Keratinocyte (primary cell): ENCODE results near the gene CCDC7.

Experiments used
- EZH2 ChIP-seq: IDR thresholded peaks from one replicate; pipeline ENCODE4 v1.6.1; 2012; ENCODE audit warnings: inconsistent platforms, mild to moderate bottlenecking, low read length, moderate library complexity
- TF ChIP-seq, protein P1 (sequence below), 3 experiments: IDR thresholded peaks in 1 of 3; conservative IDR thresholded peaks in 1 of 3; optimal IDR thresholded peaks in 1 of 3; 2 replicates in 2 of 3; 3 replicates in 1 of 3; pipeline versions ENCODE3 to v1.5.1; 2011; ENCODE audit warnings: low read length in 3 of 3, mild to moderate bottlenecking in 3 of 3, moderate library complexity in 2 of 3, control low read depth in 1 of 3, inconsistent platforms in 1 of 3; ENCODE audit not compliant: insufficient read depth in 2 of 3; ENCODE audit errors: extremely low read depth in 1 of 3

DNA sequence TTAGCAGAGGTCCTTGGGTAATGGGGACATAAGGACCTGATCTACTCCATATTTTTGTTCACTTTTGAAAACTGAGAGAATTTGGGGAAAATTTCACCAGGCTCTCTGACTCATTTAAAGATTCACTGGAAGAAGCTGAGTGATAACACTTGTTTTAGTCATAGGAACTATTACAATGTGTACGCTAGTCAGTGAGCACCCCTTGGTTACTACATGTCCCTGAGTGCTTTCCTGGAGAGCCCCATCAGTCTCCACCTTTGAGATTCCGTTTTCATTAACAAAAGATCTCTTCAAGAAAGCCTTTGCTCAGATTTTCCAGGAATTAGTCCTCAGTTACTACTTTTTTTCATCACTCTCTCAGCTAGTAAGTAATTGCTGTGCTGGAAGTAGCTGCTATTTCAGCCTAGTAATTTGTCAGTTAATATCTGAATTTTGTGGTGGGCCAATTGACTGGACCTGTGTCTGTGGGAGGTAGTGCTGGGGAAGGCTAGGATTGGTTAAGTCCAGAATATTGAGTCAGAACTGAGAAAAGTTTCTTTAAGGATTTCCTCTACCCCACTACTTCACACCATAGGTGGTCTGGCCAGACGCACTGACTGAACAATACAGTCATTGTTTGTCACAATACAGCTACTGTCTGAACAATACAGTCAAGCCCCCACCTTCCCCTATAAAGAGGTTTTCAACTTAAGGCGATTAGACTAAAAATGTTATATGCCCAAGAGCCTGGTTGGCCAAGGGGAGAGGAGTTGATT lies 235.0 kb downstream of the CCDC7 start:
- TF ChIP-seq, protein P1, sequence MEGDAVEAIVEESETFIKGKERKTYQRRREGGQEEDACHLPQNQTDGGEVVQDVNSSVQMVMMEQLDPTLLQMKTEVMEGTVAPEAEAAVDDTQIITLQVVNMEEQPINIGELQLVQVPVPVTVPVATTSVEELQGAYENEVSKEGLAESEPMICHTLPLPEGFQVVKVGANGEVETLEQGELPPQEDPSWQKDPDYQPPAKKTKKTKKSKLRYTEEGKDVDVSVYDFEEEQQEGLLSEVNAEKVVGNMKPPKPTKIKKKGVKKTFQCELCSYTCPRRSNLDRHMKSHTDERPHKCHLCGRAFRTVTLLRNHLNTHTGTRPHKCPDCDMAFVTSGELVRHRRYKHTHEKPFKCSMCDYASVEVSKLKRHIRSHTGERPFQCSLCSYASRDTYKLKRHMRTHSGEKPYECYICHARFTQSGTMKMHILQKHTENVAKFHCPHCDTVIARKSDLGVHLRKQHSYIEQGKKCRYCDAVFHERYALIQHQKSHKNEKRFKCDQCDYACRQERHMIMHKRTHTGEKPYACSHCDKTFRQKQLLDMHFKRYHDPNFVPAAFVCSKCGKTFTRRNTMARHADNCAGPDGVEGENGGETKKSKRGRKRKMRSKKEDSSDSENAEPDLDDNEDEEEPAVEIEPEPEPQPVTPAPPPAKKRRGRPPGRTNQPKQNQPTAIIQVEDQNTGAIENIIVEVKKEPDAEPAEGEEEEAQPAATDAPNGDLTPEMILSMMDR (optimal IDR thresholded peaks at IDR 0.05 in 1 of 3, IDR thresholded peaks at IDR 0.05 in 1 of 3, conservative IDR thresholded peaks at IDR 0.05 in 1 of 3; ENCODE audit: extremely low read depth in 1 of 3, insufficient read depth in 2 of 3, low read length in 3 of 3), result no peak
- no peak for TF ChIP-seq EZH2
